ENCODE results near the gene KRT5.

GRCh38 chr12:52495389-52495788 is 24.8 kb downstream of the KRT5 start:
- TF ChIP-seq CTCF (IDR thresholded peaks at IDR 0.05) = no peak
- no peak for TF ChIP-seq POLR2A (IDR thresholded peaks at IDR 0.05)
